WTC11 (cell line): ENCODE measurements around the gene ISLR. TPM values are rescaled to one million over a fixed set of nuclear protein-coding genes. Genes with fewer than 3 reads are reported as not detected.

Source experiments
- ATAC-seq: fragments of 200-7000 bp; cut with Tn5 transposase; 2 replicates; pipeline ENCODE4 v1.10.0; 2021; ENCODE audit warnings: mild to moderate bottlenecking, moderate library complexity
- CTCF ChIA-PET: fragments of 300-600 bp; sonication (Branson Sonifier 250); formaldehyde crosslinking; loops from one replicate; lab custom pipeline; 2021; ENCODE audit warnings: antibody characterized with exemption; lab: Charles Lee
- POLR2A ChIA-PET: fragments of 350-600 bp; sonication (Branson Sonifier 250); formaldehyde crosslinking; loops from one replicate; lab custom pipeline; 2021; ENCODE audit warnings: antibody characterized with exemption; lab: Charles Lee
- DNase-seq: peaks from one replicate; pipeline ENCODE4 v3.0.0; 2021; ENCODE audit warnings: low spot score
- H3K27ac Mint-ChIP-seq: 2 replicates; pipeline ENCODE4 v1.8.0; 2021; ENCODE audit warnings: mixed read lengths
- H3K27me3 Mint-ChIP-seq: 2 replicates; pipeline ENCODE4 v1.8.0; 2021; ENCODE audit warnings: low read depth, mild to moderate bottlenecking, moderate library complexity, mixed read lengths
- H3K36me3 Mint-ChIP-seq: 2 replicates; pipeline ENCODE4 v1.8.0; 2021; ENCODE audit warnings: mixed read lengths
- H3K4me1 Mint-ChIP-seq: 2 replicates; pipeline ENCODE4 v1.8.0; 2022; ENCODE audit warnings: mixed read lengths
- H3K4me3 Mint-ChIP-seq: 2 replicates; pipeline ENCODE4 v1.8.0; 2021; ENCODE audit warnings: mild to moderate bottlenecking, moderate library complexity, mixed read lengths
- H3K9me3 Mint-ChIP-seq: 2 replicates; pipeline ENCODE4 v1.8.0; 2021; ENCODE audit warnings: mixed read lengths
- ATF6 ChIP-seq: sonication (generic); formaldehyde crosslinking; IDR thresholded peaks from 2 replicates; pipeline ENCODE4 v1.8.1; 2023; ENCODE audit warnings: mild to moderate bottlenecking, missing genetic modification reagents
- E2F5 ChIP-seq: sonication (generic); formaldehyde crosslinking; IDR thresholded peaks from 2 replicates; pipeline ENCODE4 v1.8.1; 2022; ENCODE audit warnings: mild to moderate bottlenecking, moderate library complexity, missing genetic modification reagents
- EMX1 ChIP-seq: fragments of 250-450 bp; sonication (Bioruptor Pico); IDR thresholded peaks from 2 replicates; pipeline ENCODE4 v1.8.0; 2021; ENCODE audit warnings: mild to moderate bottlenecking
- HMGXB4 ChIP-seq: sonication (generic); formaldehyde crosslinking; IDR thresholded peaks from 2 replicates; pipeline ENCODE4 v1.8.1; 2023; ENCODE audit warnings: mild to moderate bottlenecking, moderate library complexity, missing genetic modification reagents
- JAZF1 ChIP-seq: fragments of 250-450 bp; sonication (Bioruptor Pico); IDR thresholded peaks from 2 replicates; pipeline ENCODE4 v1.9.0; 2021; ENCODE audit warnings: moderate library complexity, mild to moderate bottlenecking, inconsistent platforms
- JUN ChIP-seq: sonication (generic); formaldehyde crosslinking; IDR thresholded peaks from 2 replicates; pipeline ENCODE4 v1.8.0; 2023; ENCODE audit warnings: mild to moderate bottlenecking, missing genetic modification reagents
- KAT7 ChIP-seq: sonication (generic); formaldehyde crosslinking; IDR thresholded peaks from 2 replicates; pipeline ENCODE4 v1.8.1; 2023; ENCODE audit warnings: missing genetic modification reagents, mild to moderate bottlenecking, borderline replicate concordance
- NFE2L1 ChIP-seq: sonication (generic); formaldehyde crosslinking; IDR thresholded peaks from 2 replicates; pipeline ENCODE4 v1.8.1; 2023; ENCODE audit warnings: missing genetic modification reagents
- RELA ChIP-seq: sonication (generic); formaldehyde crosslinking; IDR thresholded peaks from 2 replicates; pipeline ENCODE4 v1.8.1; 2022; ENCODE audit warnings: missing genetic modification reagents, mild to moderate bottlenecking, borderline replicate concordance
- RORB ChIP-seq: fragments of 250-450 bp; sonication (Bioruptor Pico); IDR thresholded peaks from 2 replicates; pipeline ENCODE4 v1.9.0; 2021; ENCODE audit warnings: mild to moderate bottlenecking
- ZMAT4 ChIP-seq: fragments of 250-450 bp; sonication (Bioruptor Pico); IDR thresholded peaks from 2 replicates; pipeline ENCODE4 v1.9.0; 2021; ENCODE audit warnings: mild to moderate bottlenecking
- ZNF219 ChIP-seq: sonication (generic); formaldehyde crosslinking; IDR thresholded peaks from 2 replicates; pipeline ENCODE4 v1.8.0; 2023; ENCODE audit warnings: missing genetic modification reagents, mild to moderate bottlenecking, borderline replicate concordance
- ZNF423 ChIP-seq: fragments of 250-450 bp; sonication (Bioruptor Pico); IDR thresholded peaks from 2 replicates; pipeline ENCODE4 v2.1.2; 2022; ENCODE audit warnings: mild to moderate bottlenecking, moderate library complexity
- ZNF512 ChIP-seq: sonication (generic); formaldehyde crosslinking; IDR thresholded peaks from 2 replicates; pipeline ENCODE4 v1.8.1; 2022; ENCODE audit warnings: missing genetic modification reagents, borderline replicate concordance
- total RNA-seq: library from RNA; stranded (reverse); gene quantifications from 3 replicates; pipeline ENCODE4 v1.2.3, GENCODE V29; 2021
- TF ChIP-seq, protein P1 (sequence below): sonication (generic); formaldehyde crosslinking; IDR thresholded peaks from 2 replicates; pipeline ENCODE4 v1.8.1; 2022; ENCODE audit warnings: mild to moderate bottlenecking, missing genetic modification reagents, moderate library complexity, borderline replicate concordance
- TF ChIP-seq, protein P2 (sequence below): sonication (generic); formaldehyde crosslinking; IDR thresholded peaks from 2 replicates; pipeline ENCODE4 v1.8.1; 2023; ENCODE audit warnings: mild to moderate bottlenecking, missing genetic modification reagents
- TF ChIP-seq, protein P3 (sequence below): fragments of 200-600 bp; IDR thresholded peaks from 2 replicates; pipeline ENCODE4 v1.8.0; 2022; ENCODE audit warnings: antibody characterized with exemption
- TF ChIP-seq, protein P4 (sequence below): sonication (generic); formaldehyde crosslinking; IDR thresholded peaks from 2 replicates; pipeline ENCODE4 v1.8.1; 2023; ENCODE audit warnings: mild to moderate bottlenecking, missing genetic modification reagents, moderate library complexity
- TF ChIP-seq, protein P5 (sequence below): fragments of 250-450 bp; sonication (Bioruptor Pico); IDR thresholded peaks from 2 replicates; pipeline ENCODE4 v2.1.2; 2022; ENCODE audit warnings: mild to moderate bottlenecking, moderate library complexity

ISLR gene
- total RNA-seq, 1 experiment from 2014 or later, result 0.63 TPM

DNA sequence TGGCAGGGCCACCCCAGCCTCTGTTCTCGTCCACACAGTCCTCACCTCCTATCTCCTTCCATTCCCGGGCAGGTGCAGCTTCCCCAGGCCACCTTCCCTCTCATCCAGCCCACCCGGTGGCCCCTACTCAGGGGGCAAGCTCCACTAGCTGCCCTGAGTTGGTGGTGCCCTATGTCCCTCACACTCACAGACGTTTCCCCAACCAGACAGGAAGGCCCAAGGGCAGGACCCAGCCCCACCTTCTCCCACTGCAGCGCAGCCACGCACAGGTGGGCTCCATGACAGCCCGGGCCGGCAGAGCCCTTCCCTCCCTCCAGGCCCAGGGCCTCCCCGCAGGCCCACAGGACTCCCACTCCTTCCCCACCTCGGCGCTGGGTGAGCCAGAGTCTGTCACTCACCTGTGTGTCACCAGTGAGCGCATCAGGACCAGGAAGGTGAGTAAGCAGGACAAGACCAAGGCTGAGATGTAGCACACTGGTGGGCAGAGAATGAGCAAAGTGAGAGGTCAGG lies 11.1 kb downstream of the ISLR start (continued):
- TF ChIP-seq, protein P1, sequence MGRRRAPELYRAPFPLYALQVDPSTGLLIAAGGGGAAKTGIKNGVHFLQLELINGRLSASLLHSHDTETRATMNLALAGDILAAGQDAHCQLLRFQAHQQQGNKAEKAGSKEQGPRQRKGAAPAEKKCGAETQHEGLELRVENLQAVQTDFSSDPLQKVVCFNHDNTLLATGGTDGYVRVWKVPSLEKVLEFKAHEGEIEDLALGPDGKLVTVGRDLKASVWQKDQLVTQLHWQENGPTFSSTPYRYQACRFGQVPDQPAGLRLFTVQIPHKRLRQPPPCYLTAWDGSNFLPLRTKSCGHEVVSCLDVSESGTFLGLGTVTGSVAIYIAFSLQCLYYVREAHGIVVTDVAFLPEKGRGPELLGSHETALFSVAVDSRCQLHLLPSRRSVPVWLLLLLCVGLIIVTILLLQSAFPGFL (CRISPR knock-in tag), result no peak
- TF ChIP-seq NFE2L1 (CRISPR knock-in tag) (no peak), ZNF512 (no peak), ATF6 (CRISPR knock-in tag) (no peak), JUN (CRISPR knock-in tag) (no peak), RORB (no peak), ZNF423 (no peak)

GRCh38 chr15:74185710-74186348 lies 12.3 kb downstream of the ISLR start:
- ATAC-seq (no peak), DNase-seq (no peak)
- Mint-ChIP-seq H3K27me3 (no peaks in the 10 kb centered on the region; the same call in 1 of the 2 replicates), H3K36me3 (peaks cover 3% of the 10 kb centered on the region; the same call in 1 of the 2 replicates), H3K4me1 (no peaks in the 10 kb centered on the region), H3K9me3 (no peaks in the 10 kb centered on the region), H3K27ac (no peak overlapping the region), H3K4me3 (no peak overlapping the region)
- TF ChIP-seq RELA (no peak), EMX1 (CRISPR knock-in tag) (no peak), HMGXB4 (CRISPR knock-in tag) (no peak), E2F5 (CRISPR knock-in tag) (no peak), JAZF1 (CRISPR knock-in tag) (no peak)
- TF ChIP-seq, protein P2, sequence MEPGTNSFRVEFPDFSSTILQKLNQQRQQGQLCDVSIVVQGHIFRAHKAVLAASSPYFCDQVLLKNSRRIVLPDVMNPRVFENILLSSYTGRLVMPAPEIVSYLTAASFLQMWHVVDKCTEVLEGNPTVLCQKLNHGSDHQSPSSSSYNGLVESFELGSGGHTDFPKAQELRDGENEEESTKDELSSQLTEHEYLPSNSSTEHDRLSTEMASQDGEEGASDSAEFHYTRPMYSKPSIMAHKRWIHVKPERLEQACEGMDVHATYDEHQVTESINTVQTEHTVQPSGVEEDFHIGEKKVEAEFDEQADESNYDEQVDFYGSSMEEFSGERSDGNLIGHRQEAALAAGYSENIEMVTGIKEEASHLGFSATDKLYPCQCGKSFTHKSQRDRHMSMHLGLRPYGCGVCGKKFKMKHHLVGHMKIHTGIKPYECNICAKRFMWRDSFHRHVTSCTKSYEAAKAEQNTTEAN (CRISPR knock-in tag), result no peak
- POLR2A ChIA-PET, result no interaction called here
- CTCF ChIA-PET, result no interaction called here

GRCh38 chr15:74188216-74188615 lies 14.7 kb downstream of the ISLR start:
- no peak for DNase-seq
- POLR2A ChIA-PET, result interaction anchor here (1.2 kb wide), 1 partner anchor 14 kb away, joined by 4 read pairs; the partner anchor contains the start of gene STRA6
- no peak overlapping the region for H3K4me3 Mint-ChIP-seq
- no peak for ATAC-seq
- CTCF ChIA-PET, result interaction anchor here (0.7 to 1.3 kb wide), 6 partner anchors 15 to 140 kb away, joined by 3 to 5 read pairs (median 4); partner anchors contain the start of gene STRA6
- no peaks in the 10 kb centered on the region for H3K27me3 Mint-ChIP-seq
- H3K4me1 Mint-ChIP-seq, result no peaks in the 10 kb centered on the region
- H3K9me3 Mint-ChIP-seq, result no peaks in the 10 kb centered on the region
- no peaks in the 10 kb centered on the region for H3K36me3 Mint-ChIP-seq
- H3K27ac Mint-ChIP-seq, result no peak overlapping the region
- no peak for TF ChIP-seq ZMAT4 (CRISPR knock-in tag)
- TF ChIP-seq, protein P3, sequence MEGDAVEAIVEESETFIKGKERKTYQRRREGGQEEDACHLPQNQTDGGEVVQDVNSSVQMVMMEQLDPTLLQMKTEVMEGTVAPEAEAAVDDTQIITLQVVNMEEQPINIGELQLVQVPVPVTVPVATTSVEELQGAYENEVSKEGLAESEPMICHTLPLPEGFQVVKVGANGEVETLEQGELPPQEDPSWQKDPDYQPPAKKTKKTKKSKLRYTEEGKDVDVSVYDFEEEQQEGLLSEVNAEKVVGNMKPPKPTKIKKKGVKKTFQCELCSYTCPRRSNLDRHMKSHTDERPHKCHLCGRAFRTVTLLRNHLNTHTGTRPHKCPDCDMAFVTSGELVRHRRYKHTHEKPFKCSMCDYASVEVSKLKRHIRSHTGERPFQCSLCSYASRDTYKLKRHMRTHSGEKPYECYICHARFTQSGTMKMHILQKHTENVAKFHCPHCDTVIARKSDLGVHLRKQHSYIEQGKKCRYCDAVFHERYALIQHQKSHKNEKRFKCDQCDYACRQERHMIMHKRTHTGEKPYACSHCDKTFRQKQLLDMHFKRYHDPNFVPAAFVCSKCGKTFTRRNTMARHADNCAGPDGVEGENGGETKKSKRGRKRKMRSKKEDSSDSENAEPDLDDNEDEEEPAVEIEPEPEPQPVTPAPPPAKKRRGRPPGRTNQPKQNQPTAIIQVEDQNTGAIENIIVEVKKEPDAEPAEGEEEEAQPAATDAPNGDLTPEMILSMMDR, result no peak
- TF ChIP-seq KAT7, result no peak
- TF ChIP-seq ZNF219, result no peak
- TF ChIP-seq, protein P4, sequence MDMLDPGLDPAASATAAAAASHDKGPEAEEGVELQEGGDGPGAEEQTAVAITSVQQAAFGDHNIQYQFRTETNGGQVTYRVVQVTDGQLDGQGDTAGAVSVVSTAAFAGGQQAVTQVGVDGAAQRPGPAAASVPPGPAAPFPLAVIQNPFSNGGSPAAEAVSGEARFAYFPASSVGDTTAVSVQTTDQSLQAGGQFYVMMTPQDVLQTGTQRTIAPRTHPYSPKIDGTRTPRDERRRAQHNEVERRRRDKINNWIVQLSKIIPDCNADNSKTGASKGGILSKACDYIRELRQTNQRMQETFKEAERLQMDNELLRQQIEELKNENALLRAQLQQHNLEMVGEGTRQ (CRISPR knock-in tag), result no peak
- TF ChIP-seq, protein P5, sequence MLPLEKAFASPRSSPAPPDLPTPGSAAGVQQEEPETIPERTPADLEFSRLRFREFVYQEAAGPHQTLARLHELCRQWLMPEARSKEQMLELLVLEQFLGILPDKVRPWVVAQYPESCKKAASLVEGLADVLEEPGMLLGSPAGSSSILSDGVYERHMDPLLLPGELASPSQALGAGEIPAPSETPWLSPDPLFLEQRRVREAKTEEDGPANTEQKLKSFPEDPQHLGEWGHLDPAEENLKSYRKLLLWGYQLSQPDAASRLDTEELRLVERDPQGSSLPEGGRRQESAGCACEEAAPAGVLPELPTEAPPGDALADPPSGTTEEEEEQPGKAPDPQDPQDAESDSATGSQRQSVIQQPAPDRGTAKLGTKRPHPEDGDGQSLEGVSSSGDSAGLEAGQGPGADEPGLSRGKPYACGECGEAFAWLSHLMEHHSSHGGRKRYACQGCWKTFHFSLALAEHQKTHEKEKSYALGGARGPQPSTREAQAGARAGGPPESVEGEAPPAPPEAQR, result no peak
